Tibial artery (tissue), 4 donors: ENCODE measurements around the gene UNC13D.
"Not testable (repeated sequence)": the region's sequence is repeated elsewhere in the genome, so short reads cannot be mapped to it uniquely, and the experiment has no call there.

ENCODE experiments used
- DNase-seq, 2 donors: peaks; one replicate each; pipeline ENCODE4 v3.0.0-alpha.2; 2019
- H3K27ac ChIP-seq, 2 donors: fragments of 200-600 bp; sonication (generic) in 1 of 2; 1 replicate in 1 of 2; 2 replicates in 1 of 2; pipeline ENCODE4 v1.5.1; 2018 to 2019; ENCODE audit warnings: mild to moderate bottlenecking in 1 of 2
- H3K27me3 ChIP-seq, 2 donors: fragments of 200-600 bp; sonication (generic) in 1 of 2; one replicate each; pipeline versions ENCODE4 v1.5.1 to v1.6.0; 2016 to 2019
- H3K36me3 ChIP-seq, 3 donors: fragments of 200-600 bp; sonication (generic) in 2 of 3; one replicate each; pipeline ENCODE4 v1.5.1; 2016 to 2019; ENCODE audit warnings: mild to moderate bottlenecking in 2 of 3
- H3K4me1 ChIP-seq, 4 donors: fragments of 200-600 bp; sonication (generic) in 2 of 4; 1 replicate in 3 of 4; 2 replicates in 1 of 4; pipeline ENCODE4 v1.5.1; 2016 to 2019
- H3K4me3 ChIP-seq, 2 donors: fragments of 200-600 bp; sonication (generic) in 1 of 2; 1 replicate in 1 of 2; 2 replicates in 1 of 2; pipeline ENCODE4 v1.5.1; 2018 to 2019; ENCODE audit warnings: mild to moderate bottlenecking in 2 of 2
- H3K9me3 ChIP-seq, 3 donors: fragments of 200-600 bp; sonication (generic) in 1 of 3; one replicate each; pipeline ENCODE4 v1.5.1; 2016 to 2019
- CTCF ChIP-seq, 2 experiments: fragments of 200-600 bp in 1 of 2; fragments of 450-650 bp in 1 of 2; IDR thresholded peaks; one replicate each; pipeline ENCODE4 v1.5.1; 2017 to 2019; ENCODE audit warnings: antibody characterized with exemption in 2 of 2, mild to moderate bottlenecking in 1 of 2, moderate library complexity in 1 of 2
- intact Hi-C: fragments of 100-400 bp; cut with DNase I; formaldehyde crosslinking; loops from one replicate; pipeline ENCODE4 v1.15.0; 2023; ENCODE audit warnings: low total_unique reads

Gene UNC13D

DNA sequence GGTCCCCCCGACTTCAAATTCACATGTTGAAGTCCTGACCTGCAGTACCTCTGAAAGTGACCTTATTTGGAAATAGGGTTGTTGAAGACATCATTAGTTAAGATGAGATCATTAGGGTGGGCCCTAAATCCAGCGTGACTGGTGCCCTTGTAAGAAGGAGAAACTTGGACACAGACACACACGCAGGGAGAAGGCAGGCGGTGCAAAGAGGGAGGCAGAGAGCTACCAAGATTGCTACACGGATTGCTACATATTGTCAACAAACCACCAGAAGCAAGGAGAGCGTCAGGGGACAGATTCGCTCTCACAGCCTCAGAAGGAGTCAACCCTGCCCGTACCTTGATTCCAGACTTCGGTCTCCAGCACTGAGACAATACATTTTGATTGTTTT is 17.7 kb upstream of the UNC13D start:
- Histone ChIP-seq H3K36me3 (no peaks in the 10 kb centered on the region), H3K4me3 (no peak overlapping the region), H3K27ac (no peak overlapping the region), H3K9me3 (no peaks in the 10 kb centered on the region), H3K4me1 (peaks cover 0 to 13% (median 8%) of the 10 kb centered on the region in 4 donors), H3K27me3 (no peaks in the 10 kb centered on the region)
- no peak for TF ChIP-seq CTCF (IDR thresholded peaks at IDR 0.05)
- peak; percentile 58 to 70 for DNase-seq
- intact Hi-C loops = no loop called here

DNA sequence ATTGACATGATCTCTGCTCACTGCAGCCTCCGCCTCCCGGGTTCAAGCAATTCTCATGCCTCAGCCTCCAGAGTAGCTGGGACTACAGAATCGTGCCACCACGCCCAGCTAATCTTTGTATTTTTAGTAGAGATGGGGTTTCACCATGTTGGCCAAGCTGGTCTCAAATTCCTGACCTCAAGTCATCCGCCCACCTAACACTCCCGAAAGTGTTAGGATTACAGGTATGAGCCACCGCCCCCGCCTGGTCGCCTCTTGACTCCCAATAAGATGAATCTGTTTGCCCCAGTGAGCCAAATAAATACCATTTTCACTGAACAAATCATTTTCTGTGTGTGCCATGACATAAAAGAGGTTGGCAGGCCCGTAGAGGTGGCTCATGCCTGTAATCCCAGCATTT is 15.2 kb upstream of the UNC13D start:
- Histone ChIP-seq H3K27ac (peak overlapping the region in 1 of 2 donors; percentile 20), H3K4me1 (peaks cover 0 to 15% (median 8%) of the 10 kb centered on the region in 4 donors)
- H3K4me3 ChIP-seq, DNase-seq, intact Hi-C loops, H3K9me3 ChIP-seq, H3K27me3 ChIP-seq, H3K36me3 ChIP-seq: not testable (repeated sequence)

GRCh38 chr17:75856062-75856756 is 12.0 kb upstream of the UNC13D start:
- TF ChIP-seq CTCF (IDR thresholded peaks at IDR 0.05) = no peak
- Histone ChIP-seq H3K9me3 (no peaks in the 10 kb centered on the region), H3K27ac (peak overlapping the region; percentile 91 to 100), H3K4me3 (peak overlapping the region; percentile 60 to 95), H3K4me1 (peaks cover 0 to 40% (median 24%) of the 10 kb centered on the region in 4 donors), H3K27me3 (no peaks in the 10 kb centered on the region), H3K36me3 (peaks cover 5 to 14% (median 11%) of the 10 kb centered on the region in 3 donors)
- intact Hi-C loops = no loop called here
- DNase-seq = peak; percentile 65 to 71

DNA sequence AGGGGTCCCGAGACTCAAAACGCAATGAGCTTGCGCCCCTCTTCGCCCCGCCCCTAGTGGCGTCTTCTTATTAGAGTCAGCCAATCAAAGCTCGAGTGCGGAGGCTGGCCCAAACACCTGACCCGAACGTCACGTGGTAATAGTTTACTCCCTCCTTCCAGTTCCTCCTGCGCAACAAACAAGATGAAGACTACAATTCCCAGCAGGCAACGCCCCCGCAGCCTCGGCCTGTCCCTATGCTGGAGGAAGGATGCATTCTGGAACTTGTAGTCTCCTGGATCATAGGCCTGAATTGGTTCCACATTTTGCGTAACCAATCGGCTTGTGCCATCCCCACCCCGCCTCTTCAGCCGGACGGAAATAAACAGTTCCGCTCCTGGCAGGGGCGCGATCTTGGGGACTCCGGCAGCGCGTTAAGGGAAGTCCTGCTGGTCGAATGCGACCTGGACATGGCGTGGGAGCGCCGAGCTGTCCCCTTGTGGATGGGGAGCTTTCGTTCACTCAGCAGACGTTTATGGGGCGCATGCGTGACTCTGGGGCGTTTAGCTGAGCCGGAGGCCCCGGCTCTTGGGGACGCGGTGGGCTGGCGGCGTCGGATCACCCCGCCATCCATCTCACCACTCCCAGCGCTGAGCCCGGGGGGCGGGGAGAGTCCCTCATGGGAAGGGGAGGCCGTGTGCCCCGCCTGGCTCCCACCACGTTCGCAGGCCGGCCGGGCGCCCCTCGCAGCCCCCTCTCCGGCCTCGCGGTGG is 11.3 kb upstream of the UNC13D start, which contains the start of gene WBP2:
TSS of gene WBP2 (minus strand) at position 26 of the 752 bp plus-strand sequence. CDS start 38 bp downstream, outside the sequence.
- no peaks in the 10 kb centered on the region for H3K27me3 ChIP-seq
- H3K9me3 ChIP-seq = no peaks in the 10 kb centered on the region
- peak within 1 kb of the TSS; percentile 91 to 100 for H3K27ac ChIP-seq
- peaks cover 0 to 46% (median 26%) of the 10 kb centered on the region in 4 donors for H3K4me1 ChIP-seq
- DNase-seq = peak; percentile 99 to 100
- H3K4me3 ChIP-seq = peak within 1 kb of the TSS; percentile 60 to 95
- H3K36me3 ChIP-seq = peaks cover 13 to 21% (median 18%) of the 10 kb centered on the region in 3 donors
- TF ChIP-seq CTCF (IDR thresholded peaks at IDR 0.05) = peak; percentile 46 to 59
- intact Hi-C loops = no loop called here

- intact Hi-C loops = no loop called here
- peak overlapping the region; percentile 60 to 95 for H3K4me3 ChIP-seq
- TF ChIP-seq CTCF (IDR thresholded peaks at IDR 0.05) = no peak
- H3K9me3 ChIP-seq = no peaks in the 10 kb centered on the region
- H3K27ac ChIP-seq = peak overlapping the region; percentile 91 to 100
- DNase-seq = no peak
- no peaks in the 10 kb centered on the region for H3K27me3 ChIP-seq
- peaks cover 18 to 27% (median 24%) of the 10 kb centered on the region in 3 donors for H3K36me3 ChIP-seq
- H3K4me1 ChIP-seq = peaks cover 0 to 51% (median 26%) of the 10 kb centered on the region in 4 donors
Observed at GRCh38 chr17:75854881-75855309, 10.7 kb upstream of the UNC13D start.
